DND-41 (cell line): ENCODE results near the gene OR51S1.

Source experiments
- CTCF ChIP-seq: IDR thresholded peaks from 2 replicates; pipeline ENCODE4 v1.5.1; 2012; ENCODE audit warnings: borderline replicate concordance, low read length, moderate library complexity, mild to moderate bottlenecking; ENCODE audit not compliant: poor library complexity, severe bottlenecking; ENCODE audit errors: extremely low read depth
- EZH2 ChIP-seq: IDR thresholded peaks from 3 replicates; pipeline ENCODE4 v1.6.1; 2012; ENCODE audit warnings: borderline replicate concordance, low read depth, mild to moderate bottlenecking, moderate library complexity, low read length, inconsistent platforms; ENCODE audit not compliant: severe bottlenecking

DNA sequence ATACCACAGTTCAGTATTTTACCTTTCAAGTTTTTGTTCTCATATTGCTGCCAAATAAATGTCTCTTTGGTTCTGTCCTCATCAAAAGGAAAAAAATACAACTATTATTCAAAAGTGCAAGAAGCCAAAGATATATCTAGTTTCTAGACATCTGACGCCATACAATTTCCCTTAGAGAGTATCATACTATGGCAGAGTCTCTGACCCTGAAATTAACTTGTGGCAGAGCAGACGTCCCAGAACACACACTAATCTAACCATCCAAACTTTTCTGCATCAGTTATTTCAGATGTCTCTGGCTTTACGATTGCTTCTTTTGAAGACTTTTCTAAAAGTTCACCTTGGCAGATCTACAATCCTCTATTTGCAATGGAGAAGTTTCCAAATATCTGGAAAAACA lies 35.4 kb upstream of the OR51S1 start:
- TF ChIP-seq CTCF, result no peak
- TF ChIP-seq EZH2, result no peak
